Adipocyte (in vitro differentiated cells): ENCODE measurements around the gene GYG2.

Experiments
- DNase-seq: peaks from one replicate; pipeline ENCODE4 v3.0.0-alpha.2; 2015; ENCODE audit warnings: low read depth
- H3K27me3 ChIP-seq: replicated peaks from 2 replicates; pipeline ENCODE4 v1.7.0; 2013; ENCODE audit warnings: mild to moderate bottlenecking, low read length, moderate library complexity; ENCODE audit not compliant: control insufficient read depth, insufficient read depth
- H3K36me3 ChIP-seq: 2 replicates; pipeline ENCODE4 v1.7.0; 2013; ENCODE audit warnings: low read length, mild to moderate bottlenecking, moderate library complexity; ENCODE audit not compliant: control insufficient read depth, insufficient read depth, severe bottlenecking
- H3K4me1 ChIP-seq: 2 replicates; pipeline ENCODE4 v1.7.0; 2013; ENCODE audit warnings: mild to moderate bottlenecking, low read length, moderate library complexity; ENCODE audit not compliant: control insufficient read depth, insufficient read depth
- H3K4me3 ChIP-seq: 2 replicates; pipeline ENCODE4 v1.7.0; 2013; ENCODE audit warnings: mild to moderate bottlenecking, low read length, moderate library complexity
- H3K9ac ChIP-seq: 2 replicates; pipeline ENCODE4 v1.7.0; 2013; ENCODE audit warnings: mild to moderate bottlenecking, low read length, moderate library complexity
- H3K9me3 ChIP-seq: 2 replicates; pipeline ENCODE4 v1.7.0; 2013; ENCODE audit warnings: mild to moderate bottlenecking, low read length, moderate library complexity; ENCODE audit not compliant: control insufficient read depth

The GYG2 gene

DNA sequence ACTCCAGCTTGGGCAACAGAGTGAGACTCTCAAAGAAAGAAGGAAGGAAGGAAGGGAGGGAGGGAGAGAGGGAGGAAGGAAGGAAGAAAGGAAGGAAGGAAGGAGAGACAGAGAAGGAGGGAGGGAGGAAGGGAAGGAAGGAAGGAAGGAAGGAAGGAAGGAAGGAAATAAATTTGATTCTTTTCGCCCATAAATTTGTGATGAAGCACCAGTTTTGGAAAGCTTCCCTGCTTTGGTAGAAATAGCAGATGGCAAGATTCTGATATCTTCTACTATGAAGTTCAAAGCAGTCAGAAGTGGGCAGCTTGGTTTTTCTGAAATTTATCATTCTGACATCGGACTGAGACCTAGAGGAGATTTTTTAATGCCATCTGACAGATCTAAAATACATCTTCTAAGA lies 11.7 kb upstream of the GYG2 start:
- DNase-seq = no peak

DNA sequence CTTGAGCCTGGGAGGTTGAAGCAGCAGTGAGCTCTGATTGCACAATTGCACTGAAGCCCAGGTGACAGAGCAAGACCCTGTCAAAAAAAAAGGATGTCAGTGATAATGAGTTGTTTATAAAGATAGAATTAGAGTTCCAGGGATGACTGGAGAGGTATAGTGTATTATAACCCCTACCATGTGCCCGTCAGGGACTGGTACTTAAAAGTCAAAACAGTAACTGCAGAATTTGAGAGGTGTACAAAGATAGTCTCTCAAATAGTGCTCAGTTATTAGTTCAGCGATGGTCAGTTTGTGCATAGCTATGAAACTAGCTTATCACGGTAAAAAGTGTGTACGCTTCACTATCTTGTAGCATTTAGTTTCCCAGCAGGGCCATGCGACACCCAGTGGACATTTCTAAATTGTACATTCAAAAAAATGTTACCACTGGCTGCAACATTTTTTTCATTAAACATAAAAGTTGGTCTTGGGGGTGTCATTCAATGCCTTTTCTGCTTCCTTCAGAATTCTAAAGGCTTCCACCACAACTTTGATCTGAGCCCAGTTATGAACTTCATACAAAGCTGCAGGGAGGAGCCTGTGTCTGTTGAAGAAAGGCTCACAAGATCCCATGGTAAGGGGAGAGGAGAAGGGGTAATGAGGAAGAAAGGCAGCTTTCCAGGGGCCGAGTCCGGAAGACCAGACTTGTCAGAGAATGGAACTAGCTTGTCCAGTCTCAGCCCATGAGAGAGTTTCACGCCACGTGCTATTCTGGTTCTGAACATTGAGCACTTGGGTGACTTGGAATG lies 9.2 kb upstream of the GYG2 start:
- H3K9me3 ChIP-seq = no peaks in the 10 kb centered on the region
- no peak overlapping the region for H3K9ac ChIP-seq
- no peaks in the 10 kb centered on the region for H3K36me3 ChIP-seq
- DNase-seq = peak; percentile 64
- H3K4me1 ChIP-seq = peaks cover 20% of the 10 kb centered on the region
- H3K4me3 ChIP-seq = no peak overlapping the region
- H3K27me3 ChIP-seq = no peaks in the 10 kb centered on the region

More for the DNA sequence above, 11.7 kb upstream of the GYG2 start:
- no peaks in the 10 kb centered on the region for H3K36me3 ChIP-seq
- H3K9me3 ChIP-seq = no peaks in the 10 kb centered on the region
- peaks cover 19% of the 10 kb centered on the region for H3K4me1 ChIP-seq
- no peaks in the 10 kb centered on the region for H3K27me3 ChIP-seq
- no peak overlapping the region for H3K4me3 ChIP-seq
- H3K9ac ChIP-seq = no peak overlapping the region

DNA sequence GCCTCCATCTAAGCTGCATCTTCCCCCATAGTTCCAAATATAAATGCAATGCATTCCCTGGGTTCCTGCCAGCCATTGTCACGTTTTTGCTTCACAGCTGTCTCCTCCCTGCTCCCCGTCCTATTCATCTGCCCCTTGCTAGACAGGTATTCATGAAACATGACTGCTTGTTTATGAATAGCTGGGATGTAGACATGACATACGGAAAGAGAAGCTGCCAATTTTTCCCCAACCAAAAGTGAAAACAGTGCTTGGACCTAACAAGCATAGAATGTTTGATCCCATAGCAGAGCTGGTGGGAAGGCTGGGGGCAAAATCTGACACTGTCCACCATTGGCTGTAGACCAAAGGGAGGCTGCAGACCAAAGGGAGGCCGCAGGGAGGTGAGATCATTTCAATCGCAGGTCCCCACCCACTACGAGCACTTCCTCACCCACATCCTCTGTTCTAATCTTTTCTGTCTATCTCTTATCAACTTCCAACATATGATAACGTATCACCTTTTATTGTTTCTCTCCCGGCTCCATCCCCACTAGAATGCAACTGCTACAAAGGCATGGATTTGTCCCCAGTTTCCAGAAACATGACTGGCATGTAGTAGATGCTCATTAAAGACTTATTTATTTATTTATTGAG lies 8.5 kb upstream of the GYG2 start:
- Histone ChIP-seq H3K9ac (no peak overlapping the region), H3K36me3 (no peaks in the 10 kb centered on the region), H3K4me3 (no peak overlapping the region), H3K4me1 (peaks cover 25% of the 10 kb centered on the region), H3K27me3 (no peaks in the 10 kb centered on the region), H3K9me3 (no peaks in the 10 kb centered on the region)
- DNase-seq = no peak

DNA sequence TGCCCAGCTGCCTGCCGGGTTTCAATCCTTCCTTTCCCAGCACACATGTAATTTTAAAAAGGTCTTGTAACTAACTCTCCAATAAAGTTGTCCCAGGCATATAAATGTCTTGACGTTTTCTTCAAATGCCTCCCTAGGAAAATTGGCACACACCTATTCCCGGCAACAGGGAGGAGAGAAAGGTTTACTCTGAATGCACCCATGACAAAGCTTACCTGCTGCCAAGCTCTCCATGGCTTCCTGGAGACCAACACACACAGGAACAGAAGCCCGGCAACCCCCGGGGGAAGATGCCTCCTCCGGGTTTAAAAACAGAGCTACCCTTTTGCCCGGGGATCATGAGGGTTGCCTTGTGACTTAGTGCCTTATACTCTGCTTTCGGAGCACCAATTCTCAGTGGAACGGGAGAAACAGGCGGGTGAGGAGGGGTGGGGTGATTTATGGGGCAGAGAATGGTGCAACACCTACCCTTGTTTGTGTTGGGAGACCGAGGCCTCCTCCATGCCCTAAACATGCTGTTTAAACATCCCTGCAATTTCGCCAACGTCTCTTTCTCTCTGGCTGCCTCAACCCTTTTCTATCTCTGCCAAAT lies 4.8 kb upstream of the GYG2 start:
- no peaks in the 10 kb centered on the region for H3K9me3 ChIP-seq
- peak overlapping the region; percentile 75 for H3K9ac ChIP-seq
- H3K36me3 ChIP-seq = no peaks in the 10 kb centered on the region
- H3K27me3 ChIP-seq = no peaks in the 10 kb centered on the region
- peak overlapping the region; percentile 54 for H3K4me3 ChIP-seq
- H3K4me1 ChIP-seq = peaks cover 30% of the 10 kb centered on the region
- DNase-seq = no peak

DNA sequence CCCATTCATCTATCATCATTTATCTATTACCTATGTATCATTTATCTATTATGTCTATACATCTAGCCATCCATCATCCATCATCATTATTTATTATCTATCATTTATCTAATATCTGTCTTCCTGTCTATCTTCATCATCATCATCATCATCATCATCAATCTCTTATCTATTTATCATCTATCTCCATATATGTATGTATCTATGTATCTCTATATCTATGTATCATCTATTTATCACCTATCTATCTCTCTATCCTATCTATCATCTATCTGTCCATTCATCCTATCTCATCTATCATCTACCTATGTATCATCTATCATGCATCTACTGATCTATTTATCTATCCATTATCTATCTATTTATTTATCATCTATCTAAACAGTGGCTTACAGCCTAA lies 3.8 kb upstream of the GYG2 start:
- Histone ChIP-seq H3K4me1 (peaks cover 23% of the 10 kb centered on the region), H3K9ac (peak overlapping the region; percentile 57), H3K9me3 (no peaks in the 10 kb centered on the region), H3K27me3 (no peaks in the 10 kb centered on the region), H3K36me3 (no peaks in the 10 kb centered on the region), H3K4me3 (no peak overlapping the region)
- no peak for DNase-seq

- peaks cover 21% of the 10 kb centered on the region for H3K4me1 ChIP-seq
- peak overlapping the region; percentile 78 for H3K4me3 ChIP-seq
- H3K9ac ChIP-seq = peak overlapping the region; percentile 74
- H3K36me3 ChIP-seq = peaks cover 8% of the 10 kb centered on the region
- DNase-seq = peak; percentile 53
- H3K9me3 ChIP-seq = no peaks in the 10 kb centered on the region
- H3K27me3 ChIP-seq = no peaks in the 10 kb centered on the region
Observed at GRCh38 chrX:2828959-2829411, 255 bp downstream of the GYG2 start.

- DNase-seq = no peak
- Histone ChIP-seq H3K36me3 (peaks cover 14% of the 10 kb centered on the region), H3K4me1 (peaks cover 16% of the 10 kb centered on the region), H3K9ac (peak overlapping the region; percentile 74), H3K4me3 (peak overlapping the region; percentile 78), H3K27me3 (no peaks in the 10 kb centered on the region), H3K9me3 (no peaks in the 10 kb centered on the region)
Observed at GRCh38 chrX:2829469-2830246, 928 bp downstream of the GYG2 start.

- Histone ChIP-seq H3K27me3 (no peaks in the 10 kb centered on the region), H3K4me3 (peak overlapping the region; percentile 78), H3K4me1 (peaks cover 10% of the 10 kb centered on the region), H3K9ac (no peak overlapping the region), H3K36me3 (peaks cover 17% of the 10 kb centered on the region), H3K9me3 (no peaks in the 10 kb centered on the region)
- no peak for DNase-seq
Observed at GRCh38 chrX:2831471-2832228, 2.9 kb downstream of the GYG2 start.

DNA sequence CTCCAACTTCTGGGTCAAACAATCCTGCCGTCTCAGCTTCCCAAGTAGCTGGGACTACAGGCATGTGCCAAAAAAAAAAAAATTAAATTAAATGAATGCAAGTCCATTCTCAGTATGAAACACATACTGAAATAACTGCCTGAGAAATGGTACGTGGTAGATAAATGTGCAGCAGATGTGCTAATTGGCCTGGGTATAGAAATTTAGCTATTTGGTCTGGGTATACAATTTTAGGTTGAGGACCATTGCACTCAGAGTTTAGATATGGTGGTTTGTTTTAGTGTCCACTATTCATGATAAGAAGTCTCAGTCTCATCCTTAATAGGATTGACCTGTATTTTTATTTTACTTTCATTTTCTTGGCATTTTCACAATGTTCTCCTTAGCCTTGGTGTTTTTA lies 9.2 kb downstream of the GYG2 start:
- Histone ChIP-seq H3K36me3 (peaks cover 36% of the 10 kb centered on the region), H3K4me3 (no peak overlapping the region), H3K27me3 (no peaks in the 10 kb centered on the region), H3K9ac (no peak overlapping the region), H3K9me3 (peaks cover 6% of the 10 kb centered on the region), H3K4me1 (no peaks in the 10 kb centered on the region)
- no peak for DNase-seq

GRCh38 chrX:2840961-2841360 lies 12.2 kb downstream of the GYG2 start:
- Histone ChIP-seq H3K4me3 (no peak overlapping the region), H3K4me1 (no peaks in the 10 kb centered on the region), H3K27me3 (no peaks in the 10 kb centered on the region), H3K9ac (no peak overlapping the region), H3K9me3 (peaks cover 6% of the 10 kb centered on the region), H3K36me3 (peaks cover 40% of the 10 kb centered on the region)
- no peak for DNase-seq
